ELR (cell line): ENCODE measurements around the gene CHD5.
A peak's percentile ranks its signal among the peaks of the same experiment; 100 is the strongest.
"Not testable (repeated sequence)": the region's sequence is repeated elsewhere in the genome, so short reads cannot be mapped to it uniquely, and the experiment has no call there.

Experiments
- DNase-seq: peaks from one replicate; pipeline ENCODE4 v3.0.0-alpha.2; 2015; ENCODE audit warnings: low read depth

Gene CHD5

GRCh38 chr1:6065093-6065858, 114.8 kb downstream of the CHD5 start:
- DNase-seq: no peak

- DNase-seq: not testable (repeated sequence)
Measured at GRCh38 chr1:6063532-6064053, 116.5 kb downstream of the CHD5 start.

- DNase-seq: no peak
Measured at GRCh38 chr1:6062670-6063069, 117.5 kb downstream of the CHD5 start.

- DNase-seq: peak; percentile 61
Measured at GRCh38 chr1:6059866-6060265, 120.3 kb downstream of the CHD5 start.

GRCh38 chr1:6057170-6057845, 122.8 kb downstream of the CHD5 start:
- DNase-seq: no peak

- no peak for DNase-seq
Measured at GRCh38 chr1:6056572-6056948, 123.6 kb downstream of the CHD5 start.

DNA sequence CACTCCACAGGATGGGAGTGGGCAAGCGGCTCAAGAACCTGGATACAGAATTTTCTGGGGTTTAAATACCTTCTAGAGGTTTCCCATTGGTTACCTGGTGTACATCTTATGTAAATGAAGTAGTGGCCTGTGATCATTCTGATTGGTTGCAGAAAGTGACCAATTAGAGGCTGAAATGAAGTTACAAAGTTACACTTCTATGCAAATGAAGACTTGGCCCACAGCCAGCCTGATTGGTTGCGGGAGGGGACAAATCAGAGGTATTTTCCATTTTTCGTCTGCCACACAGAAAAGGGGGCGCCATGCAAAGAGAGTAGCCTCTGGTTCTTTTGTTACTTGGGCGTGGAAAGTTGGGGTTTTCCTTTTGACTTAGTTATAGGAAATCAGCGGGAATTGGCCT, 125.5 kb downstream of the CHD5 start:
- no peak for DNase-seq

DNA sequence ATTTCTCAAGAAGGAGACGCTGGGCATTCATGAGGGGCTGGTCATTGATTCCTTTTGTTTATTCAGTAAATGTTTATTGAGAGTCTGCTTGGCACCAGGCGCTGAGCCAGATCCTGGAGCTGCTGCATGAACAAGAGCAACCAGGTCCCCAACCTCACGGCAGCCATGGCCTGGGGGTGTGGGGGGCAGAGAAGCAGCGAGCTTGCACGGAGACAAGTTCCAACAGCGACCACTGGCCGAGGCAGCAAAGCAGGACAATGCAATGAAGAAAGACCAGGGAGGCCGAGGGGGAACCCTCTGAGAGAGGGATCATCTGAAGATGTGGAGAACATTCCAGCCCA, 126.9 kb downstream of the CHD5 start:
- no peak for DNase-seq

DNA sequence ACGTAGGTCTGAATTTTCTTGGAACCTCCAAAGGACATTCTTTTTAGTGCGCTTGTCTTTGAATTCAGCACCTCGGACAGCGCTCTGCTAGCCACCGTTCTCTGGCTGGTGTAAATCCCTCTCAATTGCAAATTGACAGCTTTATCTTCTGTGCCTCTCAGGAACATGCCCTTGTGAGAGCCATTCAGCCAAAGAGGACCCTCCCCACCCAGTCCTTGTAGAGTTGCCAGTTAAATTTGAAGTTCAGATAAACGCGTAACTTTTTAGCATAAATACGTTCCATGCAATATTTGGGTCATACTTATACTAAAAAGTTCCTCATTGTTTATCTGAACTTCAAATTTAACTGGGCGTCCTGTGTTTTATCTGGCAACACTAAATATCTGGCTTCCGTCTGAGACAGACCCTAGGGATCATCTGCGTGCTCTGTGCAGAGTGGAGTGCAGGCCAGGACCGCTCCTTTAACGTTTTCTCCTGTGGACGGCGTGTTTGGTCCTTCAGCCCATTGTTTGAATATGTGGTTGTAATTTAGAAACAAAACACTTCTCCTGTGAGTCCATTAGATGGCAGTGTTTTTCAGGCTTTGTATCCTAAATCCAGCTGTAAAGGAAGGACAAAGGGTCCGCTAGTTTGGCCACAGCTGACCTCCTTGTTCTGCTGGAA, 127.4 kb downstream of the CHD5 start:
- peak; percentile 65 for DNase-seq
